ENCODE data around the gene SLC1A4. TPM values are rescaled to one million over a fixed set of nuclear protein-coding genes. Genes with fewer than 3 reads are reported as not detected.

The SLC1A4 gene
- total RNA-seq, 2 experiments from 2014 or later, result 15.7 to 16.7 TPM

DNA sequence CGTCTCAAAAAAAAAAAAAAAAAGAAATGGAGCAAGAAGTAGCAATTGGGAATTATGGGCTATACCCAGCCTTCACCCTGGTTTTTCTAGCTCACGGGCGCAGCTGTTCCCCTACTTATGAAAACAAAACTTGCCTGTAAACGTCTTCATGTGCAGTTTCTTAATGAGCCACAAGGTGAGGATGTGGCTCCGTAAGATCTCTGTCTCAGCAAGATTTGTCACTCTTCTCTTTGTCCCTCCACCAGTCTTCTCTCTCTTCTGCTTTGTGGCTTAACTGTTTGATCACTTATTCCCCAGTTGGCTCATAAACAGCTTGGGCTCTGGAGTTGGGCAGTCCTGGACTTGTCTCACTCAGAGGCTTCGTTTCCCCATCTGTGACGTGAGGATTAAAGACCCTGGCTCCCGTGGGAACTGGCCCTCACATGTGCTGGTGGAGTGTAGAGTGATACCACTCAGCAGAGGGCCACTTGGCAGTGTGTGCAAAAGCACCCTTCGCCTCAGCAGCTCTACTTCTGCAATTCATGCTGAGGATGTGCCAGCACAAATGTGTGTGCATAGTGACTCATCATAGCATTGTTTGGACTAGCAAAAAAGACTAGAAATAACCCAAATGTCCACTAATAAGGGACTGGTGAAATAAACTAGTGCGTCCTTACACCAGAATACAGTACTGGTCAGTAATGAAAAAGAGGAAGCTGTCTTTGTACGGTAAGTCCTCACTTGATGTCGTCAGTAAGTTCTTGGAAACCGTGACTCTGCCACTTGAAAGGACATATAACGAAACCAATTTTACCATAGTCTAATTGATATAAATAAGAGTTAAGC is 75.7 kb downstream of the SLC1A4 start:
- peak overlapping the region; percentile 76 for H3K27ac Mint-ChIP-seq
- ChIA-PET POLR2A (interaction anchor here (0.6 to 1.8 kb wide), 7 partner anchors 9 to 541 kb away, joined by 3 to 14 read pairs (median 4); partner anchors contain the start of genes CEP68 and RAB1A), CTCF (interaction anchor here (0.6 to 4.2 kb wide), 44 partner anchors 9 to 510 kb away, joined by 3 to 60 read pairs (median 4); partner anchors contain the start of genes ACTR2, CEP68 and RAB1A)
- intact Hi-C loops (cut with DNase I, micrococcal nuclease), result loop anchor here (1.0 to 5.0 kb wide), 8 partner anchors 66 to 508 kb away; partner anchors contain the start of genes ACTR2 (in 2 of the 2) and RAB1A (in 2 of the 2)
- no peaks in the 10 kb centered on the region for H3K36me3 Mint-ChIP-seq (ENCODE audit: low read depth)
- no peaks in the 10 kb centered on the region for H3K27me3 Mint-ChIP-seq
- DNase-seq, result peak; percentile 66
- no peaks in the 10 kb centered on the region for H3K9me3 Mint-ChIP-seq (ENCODE audit: low read depth)
- ATAC-seq, result peak; percentile 84
- H3K4me1 Mint-ChIP-seq, result peaks cover 44% of the 10 kb centered on the region
- H3K4me3 Mint-ChIP-seq, result peak overlapping the region; percentile 35

GRCh38 chr2:65067806-65068553 is 78.8 kb downstream of the SLC1A4 start:
- Mint-ChIP-seq H3K27me3 (no peaks in the 10 kb centered on the region), H3K36me3 (ENCODE audit: low read depth) (peaks cover 6% of the 10 kb centered on the region), H3K4me1 (peaks cover 47% of the 10 kb centered on the region), H3K4me3 (no peak overlapping the region), H3K27ac (peak overlapping the region; percentile 76), H3K9me3 (ENCODE audit: low read depth) (no peaks in the 10 kb centered on the region)
- intact Hi-C loops (cut with DNase I, micrococcal nuclease), result no loop called here
- CTCF ChIA-PET, result interaction anchor here (0.5 to 1.4 kb wide), 7 partner anchors 9 to 119 kb away, joined by 3 to 4 read pairs (median 3); partner anchors contain the start of gene CEP68
- POLR2A ChIA-PET, result interaction anchor here (0.5 to 1.1 kb wide), 3 partner anchors 12 to 791 kb away, joined by 3 to 4 read pairs (median 4); partner anchors contain the start of gene RAB1A
- no peak for DNase-seq
- ATAC-seq, result no peak

DNA sequence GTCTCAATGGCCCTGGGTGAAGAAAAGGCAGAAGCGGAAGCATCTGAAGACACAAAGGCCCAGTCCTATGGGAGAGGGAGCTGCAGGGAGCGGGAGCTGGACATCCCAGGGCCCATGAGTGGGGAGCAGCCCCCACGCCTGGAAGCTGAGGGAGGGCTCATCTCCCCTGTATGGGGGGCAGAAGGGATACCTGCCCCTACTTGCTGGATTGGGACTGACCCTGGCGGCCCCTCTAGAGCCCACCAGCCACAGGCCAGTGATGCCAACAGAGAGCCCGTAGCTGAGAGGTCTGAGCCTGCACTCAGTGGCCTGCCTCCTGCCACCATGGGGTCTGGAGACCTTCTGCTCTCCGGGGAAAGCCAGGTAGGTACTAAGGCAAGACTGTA is 80.2 kb downstream of the SLC1A4 start:
- no peaks in the 10 kb centered on the region for H3K9me3 Mint-ChIP-seq (ENCODE audit: low read depth)
- H3K4me3 Mint-ChIP-seq, result no peak overlapping the region
- peaks cover 14% of the 10 kb centered on the region for H3K36me3 Mint-ChIP-seq (ENCODE audit: low read depth)
- ChIA-PET POLR2A (interaction anchor here (0.7 kb wide), 1 partner anchor 161 kb away, joined by 4 read pairs; no protein-coding TSS in a partner anchor), CTCF (interaction anchor here (1.3 to 1.7 kb wide), 2 partner anchors 100 to 118 kb away, joined by 3 to 5 read pairs; no protein-coding TSS in a partner anchor)
- H3K27me3 Mint-ChIP-seq, result no peaks in the 10 kb centered on the region
- H3K27ac Mint-ChIP-seq, result peak overlapping the region; percentile 12
- intact Hi-C loops (cut with DNase I, micrococcal nuclease), result no loop called here
- H3K4me1 Mint-ChIP-seq, result peaks cover 42% of the 10 kb centered on the region
- DNase-seq (no peak), ATAC-seq (no peak)

GRCh38 chr2:65070172-65070830 is 81.1 kb downstream of the SLC1A4 start:
- intact Hi-C loops (cut with DNase I, micrococcal nuclease), result no loop called here
- Mint-ChIP-seq H3K4me3 (no peak overlapping the region), H3K27ac (peak overlapping the region; percentile 85), H3K9me3 (ENCODE audit: low read depth) (no peaks in the 10 kb centered on the region), H3K4me1 (peaks cover 36% of the 10 kb centered on the region), H3K36me3 (ENCODE audit: low read depth) (peaks cover 14% of the 10 kb centered on the region), H3K27me3 (no peaks in the 10 kb centered on the region)
- ATAC-seq, result peak; percentile 67
- peak; percentile 42 for DNase-seq
- POLR2A ChIA-PET, result interaction anchor here (0.6 kb wide), 1 partner anchor 124 kb away, joined by 3 read pairs; no protein-coding TSS in a partner anchor
- CTCF ChIA-PET, result interaction anchor here (0.6 to 1.7 kb wide), 3 partner anchors 11 to 99 kb away, joined by 3 to 5 read pairs (median 3); no protein-coding TSS in a partner anchor

DNA sequence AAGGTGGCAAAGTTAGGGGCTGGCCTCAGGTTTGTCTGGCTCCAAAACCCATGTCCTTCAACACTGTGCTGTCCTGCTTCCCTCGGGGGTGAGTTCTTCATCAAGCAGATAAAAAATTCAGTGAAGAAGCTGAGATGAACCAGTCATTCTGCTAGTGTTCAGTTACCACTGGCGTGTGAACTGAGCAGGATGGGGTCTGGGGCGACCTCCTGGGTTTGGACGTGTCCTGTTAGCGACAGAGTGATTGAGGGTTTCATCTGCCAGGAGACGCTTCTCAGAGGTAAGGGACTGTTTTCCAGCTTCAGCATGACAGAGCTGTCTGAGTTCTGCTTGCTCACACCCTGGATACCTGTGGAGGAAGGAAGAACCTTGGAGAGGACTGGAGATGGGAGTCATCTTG is 81.7 kb downstream of the SLC1A4 start:
- intact Hi-C loops (cut with DNase I, micrococcal nuclease), result no loop called here

GRCh38 chr2:65071499-65072180 is 82.4 kb downstream of the SLC1A4 start:
- Mint-ChIP-seq H3K27me3 (no peaks in the 10 kb centered on the region), H3K4me1 (peaks cover 29% of the 10 kb centered on the region), H3K27ac (no peak overlapping the region), H3K9me3 (ENCODE audit: low read depth) (no peaks in the 10 kb centered on the region), H3K36me3 (ENCODE audit: low read depth) (peaks cover 14% of the 10 kb centered on the region), H3K4me3 (no peak overlapping the region)
- no peak for ATAC-seq
- ChIA-PET CTCF (interaction anchor here (0.7 kb wide), 3 partner anchors 10 to 115 kb away, joined by 3 to 6 read pairs (median 3); no protein-coding TSS in a partner anchor), POLR2A (no interaction called here)
- no peak for DNase-seq
- intact Hi-C loops (cut with DNase I, micrococcal nuclease), result no loop called here

More for the DNA sequence above, 81.7 kb downstream of the SLC1A4 start:
- ATAC-seq, result no peak
- ChIA-PET CTCF (interaction anchor here (0.6 to 1.7 kb wide), 6 partner anchors 9 to 116 kb away, joined by 3 to 6 read pairs (median 3); no protein-coding TSS in a partner anchor), POLR2A (interaction anchor here (0.6 kb wide), 1 partner anchor 124 kb away, joined by 3 read pairs; no protein-coding TSS in a partner anchor)
- Mint-ChIP-seq H3K9me3 (ENCODE audit: low read depth) (no peaks in the 10 kb centered on the region), H3K4me1 (peaks cover 31% of the 10 kb centered on the region), H3K27ac (peak overlapping the region; percentile 85), H3K36me3 (ENCODE audit: low read depth) (peaks cover 14% of the 10 kb centered on the region), H3K27me3 (no peaks in the 10 kb centered on the region), H3K4me3 (no peak overlapping the region)
- DNase-seq, result no peak

DNA sequence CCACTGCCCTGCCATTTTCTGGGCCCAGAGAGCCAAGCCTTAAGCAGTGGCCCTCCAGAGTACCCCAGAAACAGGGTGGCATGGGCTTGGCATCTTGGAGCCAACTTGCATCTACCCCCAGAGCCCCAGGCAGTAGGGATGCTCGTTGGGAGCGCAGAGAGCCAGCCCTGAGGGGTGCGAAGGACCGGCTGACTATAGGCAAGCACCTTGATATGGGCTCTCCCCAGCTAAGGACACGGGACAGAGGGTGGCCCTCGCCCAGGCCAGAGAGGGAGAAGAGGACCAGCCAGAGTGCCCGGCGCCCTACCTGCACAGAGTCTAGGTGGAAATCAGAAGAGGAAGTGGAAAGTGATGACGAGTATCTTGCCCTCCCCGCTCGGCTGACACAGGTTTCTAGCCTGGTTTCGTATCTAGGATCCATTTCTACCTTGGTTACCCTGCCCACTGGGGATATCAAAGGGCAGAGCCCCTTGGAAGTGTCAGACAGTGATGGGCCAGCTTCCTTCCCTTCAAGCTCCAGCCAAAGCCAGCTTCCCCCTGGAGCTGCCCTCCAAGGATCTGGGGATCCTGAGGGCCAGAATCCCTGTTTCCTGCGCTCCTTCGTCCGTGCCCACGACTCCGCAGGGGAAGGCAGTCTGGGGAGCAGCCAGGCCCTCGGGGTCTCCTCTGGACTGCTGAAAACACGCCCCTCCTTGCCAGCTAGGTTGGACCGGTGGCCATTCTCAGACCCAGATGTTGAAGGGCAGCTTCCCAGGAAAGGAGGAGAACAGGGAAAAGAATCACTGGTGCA is 83.2 kb downstream of the SLC1A4 start:
- ChIA-PET CTCF (interaction anchor here (1.1 kb wide), 1 partner anchor 96 kb away, joined by 3 read pairs; no protein-coding TSS in a partner anchor), POLR2A (interaction anchor here (0.5 kb wide), 1 partner anchor 64 kb away, joined by 7 read pairs; no protein-coding TSS in a partner anchor)
- no peaks in the 10 kb centered on the region for H3K9me3 Mint-ChIP-seq (ENCODE audit: low read depth)
- ATAC-seq, result no peak
- no peak overlapping the region for H3K27ac Mint-ChIP-seq
- peaks cover 14% of the 10 kb centered on the region for H3K36me3 Mint-ChIP-seq (ENCODE audit: low read depth)
- no peaks in the 10 kb centered on the region for H3K27me3 Mint-ChIP-seq
- DNase-seq, result no peak
- H3K4me3 Mint-ChIP-seq, result no peak overlapping the region
- intact Hi-C loops (cut with DNase I, micrococcal nuclease), result no loop called here
- peaks cover 22% of the 10 kb centered on the region for H3K4me1 Mint-ChIP-seq

Other genes starting within 250 kb of the SLC1A4 start
- gene CEP68, start 67.0 kb downstream of the SLC1A4 start, total RNA-seq, result 1 to 10 TPM; 4.9 to 6.0 TPM
- 10 to 100 TPM; 77.1 to 84.8 TPM for gene RAB1A, start 140.7 kb downstream of the SLC1A4 start, total RNA-seq
- 100 to 1,000 TPM; 326 to 388 TPM for gene ACTR2, start 238.4 kb downstream of the SLC1A4 start, total RNA-seq